RWPE2 (cell line): ENCODE results near the gene EPB41.
A peak's percentile ranks its signal among the peaks of the same experiment; 100 is the strongest.
"Not testable (repeated sequence)": the region's sequence is repeated elsewhere in the genome, so short reads cannot be mapped to it uniquely, and the experiment has no call there.

Experiments used
- ATAC-seq: fragments of 200-7000 bp; cut with Tn5 transposase; 3 replicates; pipeline ENCODE4 v1.9.1; 2021; ENCODE audit warnings: low read depth
- DNase-seq: peaks from one replicate; pipeline ENCODE4 v3.0.0-alpha.2; 2020; ENCODE audit warnings: low spot score
- H3K27ac ChIP-seq: fragments of 450-650 bp; 2 replicates; pipeline ENCODE4 v1.5.1; 2017; ENCODE audit warnings: mild to moderate bottlenecking; ENCODE audit not compliant: poor library complexity, severe bottlenecking
- H3K27me3 ChIP-seq: fragments of 250-450 bp; sonication (Bioruptor Pico); 2 replicates; pipeline ENCODE4 v1.5.1; 2021; ENCODE audit warnings: mild to moderate bottlenecking, moderate library complexity; ENCODE audit not compliant: insufficient read depth, poor library complexity, severe bottlenecking
- H3K36me3 ChIP-seq: fragments of 250-450 bp; sonication (Bioruptor Pico); 2 replicates; pipeline ENCODE4 v1.5.1; 2020; ENCODE audit warnings: low read depth, mild to moderate bottlenecking, moderate library complexity
- H3K4me1 ChIP-seq: fragments of 250-450 bp; sonication (Bioruptor Pico); 2 replicates; pipeline ENCODE4 v1.5.1; 2021; ENCODE audit warnings: mild to moderate bottlenecking, moderate library complexity; ENCODE audit not compliant: insufficient read depth, poor library complexity, severe bottlenecking
- H3K4me3 ChIP-seq: fragments of 250-450 bp; sonication (Bioruptor Pico); 2 replicates; pipeline ENCODE4 v1.5.1; 2021; ENCODE audit warnings: mild to moderate bottlenecking, moderate library complexity; ENCODE audit not compliant: severe bottlenecking
- H3K9me3 ChIP-seq: fragments of 250-450 bp; sonication (Bioruptor Pico); 2 replicates; pipeline ENCODE4 v1.5.1; 2021; ENCODE audit warnings: mild to moderate bottlenecking, moderate library complexity; ENCODE audit not compliant: severe bottlenecking
- CTCF ChIP-seq: fragments of 450-650 bp; IDR thresholded peaks from one replicate; pipeline ENCODE4 v1.5.1; 2017; ENCODE audit warnings: mild to moderate bottlenecking, moderate library complexity; ENCODE audit not compliant: poor library complexity, severe bottlenecking

The EPB41 gene

GRCh38 chr1:29142714-29143113 lies 228.3 kb downstream of the EPB41 start:
- Histone ChIP-seq H3K4me3 (no peak overlapping the region), H3K27ac (no peak overlapping the region), H3K36me3 (peaks cover 17% of the 10 kb centered on the region), H3K27me3 (no peaks in the 10 kb centered on the region), H3K4me1 (peaks cover 11% of the 10 kb centered on the region), H3K9me3 (no peaks in the 10 kb centered on the region)
- TF ChIP-seq CTCF, result no peak
- no peak for DNase-seq
- ATAC-seq, result no peak

- no peak for TF ChIP-seq CTCF
- Histone ChIP-seq H3K27me3 (no peaks in the 10 kb centered on the region), H3K36me3 (peaks cover 32% of the 10 kb centered on the region), H3K9me3 (no peaks in the 10 kb centered on the region), H3K4me3 (no peak overlapping the region), H3K27ac (no peak overlapping the region), H3K4me1 (peaks cover 15% of the 10 kb centered on the region)
- ATAC-seq (no peak), DNase-seq (no peak)
Measured at GRCh38 chr1:29144178-29144577, 229.8 kb downstream of the EPB41 start.

GRCh38 chr1:29145739-29146437 lies 231.5 kb downstream of the EPB41 start:
- no peak for TF ChIP-seq CTCF
- peak overlapping the region; percentile 65 for H3K27ac ChIP-seq
- no peak overlapping the region for H3K4me3 ChIP-seq
- ATAC-seq (peak; percentile 39), DNase-seq (no peak)
- H3K9me3 ChIP-seq, result no peaks in the 10 kb centered on the region
- H3K36me3 ChIP-seq, result peaks cover 49% of the 10 kb centered on the region
- peaks cover 15% of the 10 kb centered on the region for H3K4me1 ChIP-seq
- no peaks in the 10 kb centered on the region for H3K27me3 ChIP-seq

GRCh38 chr1:29148656-29149491 lies 234.5 kb downstream of the EPB41 start:
- no peaks in the 10 kb centered on the region for H3K9me3 ChIP-seq
- no peaks in the 10 kb centered on the region for H3K27me3 ChIP-seq
- no peak overlapping the region for H3K4me3 ChIP-seq
- DNase-seq (no peak), ATAC-seq (no peak)
- H3K36me3 ChIP-seq, result peaks cover 79% of the 10 kb centered on the region
- TF ChIP-seq CTCF, result no peak
- peaks cover 15% of the 10 kb centered on the region for H3K4me1 ChIP-seq
- peak overlapping the region; percentile 65 for H3K27ac ChIP-seq

GRCh38 chr1:29150346-29150745 lies 236.0 kb downstream of the EPB41 start:
- Histone ChIP-seq H3K4me1 (peaks cover 15% of the 10 kb centered on the region), H3K36me3 (peaks cover 93% of the 10 kb centered on the region)
- not testable (repeated sequence) for H3K4me3 ChIP-seq, H3K27me3 ChIP-seq, H3K27ac ChIP-seq, ATAC-seq, DNase-seq, H3K9me3 ChIP-seq
